Naive B cell (primary cell): ENCODE results near the gene MELTF. TPM values are rescaled to one million over a fixed set of nuclear protein-coding genes. Genes with fewer than 3 reads are reported as not detected.
A peak's percentile ranks its signal among the peaks of the same experiment; 100 is the strongest.

Source experiments
- ATAC-seq, 2 donors: fragments of 150-1000 bp; cut with Tn5 transposase; 2 replicates each; pipeline ENCODE4 v1.10.0; 2021; ENCODE audit warnings: low read depth in 2 of 2, mild to moderate bottlenecking in 2 of 2, moderate library complexity in 2 of 2
- DNase-seq: peaks from one replicate; pipeline ENCODE4 v3.0.0; 2022
- H3K27ac Mint-ChIP-seq, 6 donors: one replicate each; pipeline ENCODE4 v1.8.0; 2020 to 2022; ENCODE audit warnings: mild to moderate bottlenecking in 6 of 6, mixed read lengths in 6 of 6, moderate library complexity in 5 of 6, inconsistent platforms in 2 of 6
- H3K27me3 Mint-ChIP-seq, 3 donors: one replicate each; pipeline ENCODE4 v1.8.0; 2021 to 2022; ENCODE audit warnings: mixed read lengths in 3 of 3, mild to moderate bottlenecking in 1 of 3
- H3K36me3 Mint-ChIP-seq, 2 donors: one replicate each; pipeline ENCODE4 v1.8.0; 2020 to 2022; ENCODE audit warnings: mixed read lengths in 2 of 2, inconsistent platforms in 1 of 2, mild to moderate bottlenecking in 1 of 2
- H3K4me1 Mint-ChIP-seq, 3 donors: one replicate each; pipeline ENCODE4 v1.8.0; 2020 to 2022; ENCODE audit warnings: mixed read lengths in 3 of 3, inconsistent platforms in 1 of 3, mild to moderate bottlenecking in 1 of 3, moderate library complexity in 1 of 3
- H3K4me3 Mint-ChIP-seq, 8 donors: one replicate each; pipeline ENCODE4 v1.8.0; 2020 to 2022; ENCODE audit warnings: mild to moderate bottlenecking in 8 of 8, mixed read lengths in 8 of 8, moderate library complexity in 8 of 8, inconsistent platforms in 2 of 8
- H3K9me3 Mint-ChIP-seq, 7 donors: one replicate each; pipeline ENCODE4 v1.8.0; 2020 to 2022; ENCODE audit warnings: mixed read lengths in 7 of 7, mild to moderate bottlenecking in 5 of 7, inconsistent platforms in 2 of 7, moderate library complexity in 1 of 7
- polyA plus RNA-seq, 6 donors: library from polyadenylated mRNA; unstranded; fragments of 300-500 nt; fragmentation: Illumina TruSeq; gene quantifications; one replicate each; pipeline ENCODE4 v1.2.3, GENCODE V29; 2021; ENCODE audit warnings: low read depth in 6 of 6

Gene MELTF
- polyA plus RNA-seq, 6 donors from 2014 or later: 0.61 TPM; not detected in 5

DNA sequence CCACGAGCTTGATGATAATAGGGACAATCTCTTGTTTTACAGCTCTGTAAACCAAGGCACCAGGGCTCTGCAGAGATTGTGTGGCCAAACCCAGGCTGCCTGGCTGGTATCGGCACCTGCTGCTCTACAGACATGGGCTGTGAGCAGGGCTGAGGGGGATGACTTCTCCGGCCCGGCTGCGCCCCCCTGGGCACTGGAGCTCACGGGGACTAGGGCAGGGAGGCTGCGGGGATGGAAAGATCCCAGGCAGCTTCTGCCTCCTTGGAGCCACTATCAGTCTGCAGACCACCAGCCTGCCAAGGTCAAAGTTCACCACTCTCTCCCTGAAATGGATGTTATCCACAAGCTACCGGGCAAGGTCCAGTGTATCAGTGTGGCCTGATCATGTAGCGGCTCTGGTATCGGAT is 39.0 kb downstream of the MELTF start:
- no peaks in the 10 kb centered on the region for H3K36me3 Mint-ChIP-seq
- H3K9me3 Mint-ChIP-seq: peaks cover 0 to 2% (median 0%) of the 10 kb centered on the region in 7 donors
- DNase-seq (no peak), ATAC-seq (no peak)
- H3K4me1 Mint-ChIP-seq: no peaks in the 10 kb centered on the region
- H3K27ac Mint-ChIP-seq: no peak overlapping the region
- H3K4me3 Mint-ChIP-seq: no peak overlapping the region
- H3K27me3 Mint-ChIP-seq: peaks cover 0 to 17% (median 16%) of the 10 kb centered on the region in 3 donors

DNA sequence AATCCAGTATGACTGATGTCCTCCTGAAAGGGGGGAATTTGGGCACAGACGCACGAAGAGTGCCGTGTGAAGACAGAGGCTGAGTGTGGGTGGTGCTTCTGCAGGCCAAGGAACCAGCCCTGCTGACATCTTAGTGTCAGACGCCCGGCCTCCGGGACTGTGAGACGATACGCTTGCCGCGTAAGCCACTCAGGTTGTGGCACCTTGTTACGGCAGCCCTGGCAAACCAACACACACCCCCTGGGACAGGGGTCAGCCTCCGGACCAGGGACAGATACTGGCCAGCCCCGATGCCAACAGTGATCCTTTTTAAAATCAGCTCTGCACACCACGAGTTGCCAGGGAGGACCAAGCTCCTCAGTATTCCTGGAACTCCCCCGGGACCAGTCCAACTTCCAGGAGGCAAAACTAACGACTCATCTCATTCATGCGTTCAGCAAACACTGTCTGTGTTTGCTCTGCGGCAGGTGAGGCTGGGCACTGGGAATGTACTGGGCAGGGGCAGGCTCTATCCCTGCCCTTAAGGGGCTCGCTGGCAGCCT is 39.8 kb downstream of the MELTF start:
- no peak overlapping the region for H3K4me3 Mint-ChIP-seq
- no peak for DNase-seq
- peaks cover 0 to 2% (median 0%) of the 10 kb centered on the region in 7 donors for H3K9me3 Mint-ChIP-seq
- ATAC-seq: no peak
- H3K4me1 Mint-ChIP-seq: no peaks in the 10 kb centered on the region
- H3K27me3 Mint-ChIP-seq: peaks cover 4 to 23% (median 22%) of the 10 kb centered on the region in 3 donors
- H3K27ac Mint-ChIP-seq: no peak overlapping the region
- no peaks in the 10 kb centered on the region for H3K36me3 Mint-ChIP-seq

DNA sequence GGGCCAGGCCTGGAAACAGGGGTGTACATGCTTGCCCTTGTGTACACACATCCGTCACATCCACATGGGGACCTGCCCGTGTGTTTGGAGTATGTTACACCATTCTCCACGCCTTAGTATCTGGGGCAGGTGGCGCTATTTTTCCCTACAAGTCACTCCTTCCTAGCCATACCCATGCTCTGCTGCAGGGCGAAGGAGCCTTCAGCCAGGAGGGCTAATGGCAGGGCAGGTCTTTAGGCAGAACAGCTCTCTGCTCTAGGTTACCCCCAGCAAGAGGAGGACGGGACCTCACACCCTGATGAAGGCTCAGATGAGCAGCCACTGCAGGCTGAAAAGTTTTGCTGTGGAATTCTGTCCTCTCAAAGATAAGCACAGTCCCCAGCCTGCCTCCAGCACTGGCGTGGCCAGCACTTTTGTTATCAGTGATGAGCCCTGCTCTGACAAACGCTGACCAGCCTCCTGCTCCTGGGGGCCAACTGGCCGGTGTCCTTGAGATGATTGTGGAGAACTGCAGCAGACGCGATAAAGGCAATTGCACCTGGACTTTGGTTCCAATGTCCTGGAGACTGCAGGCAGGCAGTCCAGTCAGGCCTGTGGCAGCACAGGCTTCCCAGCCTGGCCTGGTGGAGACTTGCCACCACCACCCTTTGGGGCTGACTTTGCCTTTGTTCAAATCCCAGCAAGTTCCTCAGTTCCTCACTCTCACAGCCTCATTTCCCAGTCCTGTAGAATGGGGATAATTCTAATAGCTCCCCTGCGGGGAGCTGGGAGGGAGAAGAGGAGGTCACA is 41.2 kb downstream of the MELTF start:
- H3K9me3 Mint-ChIP-seq: peaks cover 0 to 12% (median 5%) of the 10 kb centered on the region in 7 donors
- no peak for ATAC-seq

DNA sequence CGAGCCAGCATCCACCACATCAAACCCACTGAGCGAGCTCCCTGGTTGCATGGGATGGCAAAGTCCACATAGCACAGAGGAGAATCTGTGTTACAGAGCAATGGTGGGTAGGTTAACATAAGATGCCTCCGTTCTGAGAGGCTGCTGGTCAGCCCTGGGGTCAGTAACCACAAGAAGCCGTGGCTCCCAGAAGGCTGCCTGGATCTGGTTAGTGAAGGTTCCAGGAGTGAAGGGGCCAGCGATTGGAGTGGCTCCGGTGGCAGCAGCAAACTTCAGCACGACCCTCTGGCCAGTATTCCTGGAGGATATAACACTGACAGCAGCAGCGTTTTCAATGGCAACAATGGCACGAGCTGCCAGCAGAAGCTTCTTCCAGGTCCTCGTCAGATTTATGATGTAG is 42.6 kb downstream of the MELTF start:
- H3K36me3 Mint-ChIP-seq: peaks cover 0 to 8% of the 10 kb centered on the region in 2 donors
- DNase-seq (no peak), ATAC-seq (no peak)
- peaks cover 0 to 20% (median 11%) of the 10 kb centered on the region in 7 donors for H3K9me3 Mint-ChIP-seq
- H3K4me3 Mint-ChIP-seq: no peak overlapping the region
- no peaks in the 10 kb centered on the region for H3K4me1 Mint-ChIP-seq
- H3K27me3 Mint-ChIP-seq: peaks cover 8 to 38% (median 31%) of the 10 kb centered on the region in 3 donors
- H3K27ac Mint-ChIP-seq: no peak overlapping the region

More for the DNA sequence above, 41.2 kb downstream of the MELTF start:
- no peak overlapping the region for H3K27ac Mint-ChIP-seq
- H3K36me3 Mint-ChIP-seq: peaks cover 0 to 4% of the 10 kb centered on the region in 2 donors
- DNase-seq: no peak
- H3K4me1 Mint-ChIP-seq: no peaks in the 10 kb centered on the region
- H3K4me3 Mint-ChIP-seq: no peak overlapping the region
- peaks cover 8 to 34% (median 31%) of the 10 kb centered on the region in 3 donors for H3K27me3 Mint-ChIP-seq

DNA sequence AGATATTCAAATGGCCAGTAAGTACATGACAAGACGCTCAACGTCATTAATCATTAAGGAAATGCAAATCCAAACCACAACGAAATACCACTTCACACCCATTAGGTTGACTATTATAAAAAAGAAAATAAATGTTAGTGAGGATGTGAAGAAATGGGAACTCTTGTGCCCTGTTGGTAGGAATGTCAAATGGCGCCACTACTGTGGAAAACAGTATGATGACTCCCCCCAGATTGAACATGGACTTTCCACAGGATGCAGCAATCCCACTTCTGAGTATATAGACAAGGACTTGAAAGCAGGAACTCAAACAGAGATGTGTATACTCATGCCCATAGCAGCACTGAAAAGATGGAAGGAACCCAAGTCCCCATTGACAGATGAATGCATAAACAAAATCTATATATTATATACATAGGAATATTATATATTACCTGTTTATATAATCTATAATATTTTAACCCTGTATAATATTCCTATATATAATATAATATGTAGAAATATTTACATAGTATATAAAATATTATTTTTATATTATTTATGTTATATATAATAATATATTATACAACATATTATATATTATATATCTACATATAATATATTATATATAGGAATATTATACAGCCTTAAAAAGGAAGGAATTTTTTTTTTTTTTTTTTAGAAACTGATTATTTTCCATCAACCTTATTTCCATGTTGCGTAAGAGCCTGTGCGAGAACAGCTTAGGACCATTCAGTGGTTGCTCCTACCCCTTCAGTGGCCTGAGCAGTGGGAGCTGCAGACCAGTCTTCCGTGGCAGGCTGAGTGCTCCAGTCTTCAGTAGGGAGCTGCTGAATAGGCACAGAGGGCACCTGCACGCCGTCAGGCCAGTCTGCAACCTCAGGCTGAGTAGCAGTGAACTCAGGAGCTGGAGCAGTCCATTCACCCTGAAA is 43.4 kb downstream of the MELTF start:
- Mint-ChIP-seq H3K4me1 (no peaks in the 10 kb centered on the region), H3K27me3 (peaks cover 14 to 38% (median 31%) of the 10 kb centered on the region in 3 donors), H3K36me3 (peaks cover 0 to 8% of the 10 kb centered on the region in 2 donors), H3K9me3 (peaks cover 0 to 26% (median 15%) of the 10 kb centered on the region in 7 donors), H3K4me3 (no peak overlapping the region), H3K27ac (peak overlapping the region in 1 of 6 donors; percentile 42)
- DNase-seq (no peak), ATAC-seq (no peak)

DNA sequence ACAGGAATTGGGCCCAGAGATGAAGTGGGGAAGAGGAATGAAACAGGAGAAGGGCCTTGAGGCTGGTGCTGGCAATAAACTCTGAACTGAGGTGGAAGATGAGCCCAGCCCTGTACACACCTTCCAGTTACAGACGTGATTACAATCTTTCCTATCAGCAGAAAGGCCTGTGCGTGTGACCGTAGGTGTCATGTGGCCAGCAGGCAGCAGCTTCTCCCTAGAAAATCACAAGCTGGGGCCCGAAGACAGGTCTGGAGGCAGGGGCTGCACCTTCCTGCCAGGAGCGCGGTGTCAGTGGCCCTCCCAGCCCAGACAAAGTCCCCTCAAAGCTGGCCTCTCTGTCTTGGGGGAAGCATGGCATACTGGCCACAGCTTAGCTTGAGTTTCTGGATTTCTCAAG is 44.3 kb downstream of the MELTF start:
- Mint-ChIP-seq H3K36me3 (peaks cover 0 to 8% of the 10 kb centered on the region in 2 donors), H3K4me1 (no peaks in the 10 kb centered on the region), H3K9me3 (peaks cover 0 to 26% (median 15%) of the 10 kb centered on the region in 7 donors), H3K4me3 (no peak overlapping the region), H3K27me3 (peaks cover 14 to 38% (median 31%) of the 10 kb centered on the region in 3 donors), H3K27ac (no peak overlapping the region)
- ATAC-seq (no peak), DNase-seq (no peak)

DNA sequence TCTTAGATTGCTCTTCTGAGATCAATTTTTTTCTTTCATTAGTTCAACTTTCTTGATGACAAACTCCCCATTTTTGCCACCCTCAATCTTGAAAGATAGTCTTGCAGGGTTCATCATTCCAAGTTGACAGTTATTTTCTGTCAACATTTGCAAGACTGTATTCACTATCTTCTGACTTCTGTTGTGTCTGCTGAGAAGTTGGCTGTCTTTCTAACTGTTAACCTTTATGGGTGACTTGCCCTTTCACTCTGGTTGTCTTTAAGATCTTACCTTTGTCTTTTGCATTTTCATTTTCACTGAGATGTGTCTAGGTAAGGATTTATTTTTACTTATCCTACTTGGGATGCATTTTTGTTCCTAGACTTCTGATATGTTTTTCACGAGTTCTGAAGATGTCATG is 46.4 kb downstream of the MELTF start:
- ATAC-seq (no peak), DNase-seq (no peak)
- Mint-ChIP-seq H3K27me3 (peaks cover 20 to 38% (median 27%) of the 10 kb centered on the region in 3 donors), H3K4me3 (no peak overlapping the region), H3K4me1 (peaks cover 0 to 7% (median 5%) of the 10 kb centered on the region in 3 donors), H3K36me3 (peaks cover 0 to 8% of the 10 kb centered on the region in 2 donors), H3K9me3 (peaks cover 0 to 26% (median 15%) of the 10 kb centered on the region in 7 donors), H3K27ac (no peak overlapping the region)

DNA sequence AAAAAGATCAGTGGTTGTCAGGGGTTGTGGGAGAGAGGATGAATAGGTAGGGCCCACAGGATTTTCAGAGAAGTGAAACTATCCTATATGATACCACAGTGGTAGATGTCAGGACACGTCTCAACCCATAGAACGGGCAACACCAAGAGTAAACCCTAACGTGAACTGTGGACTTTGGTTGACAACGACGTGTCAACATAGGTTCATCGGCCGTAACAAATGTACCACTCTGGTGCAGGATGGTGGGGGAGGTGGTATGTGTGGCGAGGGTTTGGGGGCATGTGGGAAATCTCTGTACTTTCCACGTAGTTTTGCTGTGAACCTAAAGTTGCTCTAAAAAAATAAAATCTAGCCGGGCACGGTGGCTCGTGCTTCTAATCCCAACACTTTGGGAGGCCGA is 48.0 kb downstream of the MELTF start:
- peaks cover 20 to 24% (median 21%) of the 10 kb centered on the region in 3 donors for H3K27me3 Mint-ChIP-seq
- H3K4me3 Mint-ChIP-seq: no peak overlapping the region
- peaks cover 0 to 7% (median 5%) of the 10 kb centered on the region in 3 donors for H3K4me1 Mint-ChIP-seq
- ATAC-seq: no peak
- H3K27ac Mint-ChIP-seq: peak overlapping the region in 1 of 6 donors; percentile 49
- DNase-seq: no peak
- peaks cover 0 to 26% (median 15%) of the 10 kb centered on the region in 7 donors for H3K9me3 Mint-ChIP-seq
- H3K36me3 Mint-ChIP-seq: peaks cover 0 to 8% of the 10 kb centered on the region in 2 donors

DNA sequence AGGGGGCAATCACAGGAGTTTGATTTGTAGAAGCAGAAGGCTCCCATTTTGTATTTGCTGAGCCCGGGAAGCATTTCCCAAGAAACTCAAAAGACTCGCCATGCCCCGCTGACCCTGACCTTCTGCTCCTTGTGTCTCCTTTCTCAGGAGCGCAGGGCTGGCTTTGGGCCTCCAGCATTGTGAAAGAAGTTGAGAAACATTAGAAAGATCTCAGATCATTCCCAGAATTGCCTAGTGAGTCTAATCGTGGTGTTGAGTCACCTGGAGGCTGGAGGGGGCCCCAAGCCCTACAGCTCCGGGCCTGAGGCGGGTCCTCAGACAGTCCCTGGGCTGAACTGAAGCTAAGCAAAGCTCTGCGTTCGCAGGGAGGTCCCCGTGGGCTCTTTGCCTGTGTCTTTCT is 50.1 kb downstream of the MELTF start:
- H3K36me3 Mint-ChIP-seq: peaks cover 0 to 8% of the 10 kb centered on the region in 2 donors
- H3K4me3 Mint-ChIP-seq: no peak overlapping the region
- H3K27me3 Mint-ChIP-seq: peaks cover 15 to 19% (median 16%) of the 10 kb centered on the region in 3 donors
- no peak for DNase-seq
- peaks cover 0 to 26% (median 14%) of the 10 kb centered on the region in 7 donors for H3K9me3 Mint-ChIP-seq
- no peak overlapping the region for H3K27ac Mint-ChIP-seq
- ATAC-seq: no peak
- peaks cover 0 to 7% (median 5%) of the 10 kb centered on the region in 3 donors for H3K4me1 Mint-ChIP-seq

DNA sequence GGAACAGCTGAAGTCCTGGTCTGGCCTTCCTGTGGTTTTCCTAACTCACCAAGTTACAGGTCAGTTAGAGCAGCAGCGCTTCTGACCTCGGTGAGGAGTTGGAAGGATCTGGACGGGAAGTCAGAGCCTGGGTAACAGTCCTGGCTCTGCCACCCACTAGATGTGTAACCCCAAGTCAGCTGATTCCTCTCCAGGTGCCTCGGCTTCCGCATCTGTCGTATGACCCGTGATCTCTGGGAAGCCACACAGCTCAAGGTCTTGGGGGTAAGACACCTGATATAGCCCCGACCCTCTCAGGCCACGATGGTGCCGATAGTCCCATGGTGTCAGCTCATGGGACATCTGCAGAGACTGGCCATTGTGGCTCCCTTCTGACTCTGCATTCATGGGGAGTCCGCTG is 52.7 kb downstream of the MELTF start:
- DNase-seq: no peak
- H3K9me3 Mint-ChIP-seq: peaks cover 0 to 6% (median 3%) of the 10 kb centered on the region in 7 donors
- H3K27ac Mint-ChIP-seq: peak overlapping the region in 1 of 6 donors; percentile 85
- H3K36me3 Mint-ChIP-seq: no peaks in the 10 kb centered on the region
- ATAC-seq: no peak
- H3K4me3 Mint-ChIP-seq: peak overlapping the region in 1 of 8 donors; percentile 30
- peaks cover 6 to 15% (median 12%) of the 10 kb centered on the region in 3 donors for H3K27me3 Mint-ChIP-seq
- peaks cover 0 to 7% (median 5%) of the 10 kb centered on the region in 3 donors for H3K4me1 Mint-ChIP-seq

DNA sequence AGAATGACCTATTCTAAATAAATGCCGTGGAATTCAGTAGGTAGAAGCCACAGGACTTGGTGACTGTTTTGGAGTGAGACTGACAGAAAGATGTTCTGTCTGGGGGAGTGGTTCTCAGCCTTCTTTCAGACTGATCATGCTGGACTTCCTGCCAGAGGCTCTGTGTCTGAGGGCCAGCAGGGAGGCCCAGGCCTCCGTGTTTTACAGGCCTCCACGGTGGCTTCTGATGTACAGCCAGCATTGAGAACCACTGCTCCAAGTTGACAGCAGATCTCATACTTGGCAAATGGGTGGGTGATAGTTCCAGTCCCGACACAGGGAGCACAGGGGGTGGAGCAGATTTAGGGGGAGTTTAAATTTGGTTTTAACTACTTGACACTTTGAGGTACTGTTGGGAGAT is 54.3 kb downstream of the MELTF start:
- H3K36me3 Mint-ChIP-seq: no peaks in the 10 kb centered on the region
- no peaks in the 10 kb centered on the region for H3K9me3 Mint-ChIP-seq
- ATAC-seq (no peak), DNase-seq (no peak)
- no peak overlapping the region for H3K27ac Mint-ChIP-seq
- H3K4me1 Mint-ChIP-seq: peaks cover 5 to 14% (median 8%) of the 10 kb centered on the region in 3 donors
- H3K27me3 Mint-ChIP-seq: peaks cover 6 to 16% (median 15%) of the 10 kb centered on the region in 3 donors
- H3K4me3 Mint-ChIP-seq: peak overlapping the region in 1 of 8 donors; percentile 41

DNA sequence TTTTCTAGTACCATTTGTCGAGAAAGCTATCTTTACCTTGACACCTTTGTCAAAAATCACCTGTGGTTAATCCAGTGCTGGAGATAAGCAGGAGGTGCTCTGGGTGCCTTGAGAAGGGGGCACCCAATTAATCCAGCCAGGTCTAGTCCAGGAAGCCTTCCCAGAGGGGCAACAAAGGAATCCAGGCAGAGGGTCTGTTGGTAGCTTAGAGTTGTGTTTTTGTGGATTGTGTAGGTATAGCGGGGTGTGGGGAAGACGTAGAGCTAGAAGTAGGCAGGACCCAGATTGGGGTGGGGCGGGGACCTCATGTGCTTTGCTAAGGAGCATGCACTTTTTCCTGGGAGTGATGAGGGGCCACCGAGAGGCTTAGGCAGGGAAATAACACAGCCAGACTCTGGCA is 55.0 kb downstream of the MELTF start:
- peaks cover 6 to 16% (median 15%) of the 10 kb centered on the region in 3 donors for H3K27me3 Mint-ChIP-seq
- DNase-seq: no peak
- H3K4me1 Mint-ChIP-seq: peaks cover 8 to 17% (median 9%) of the 10 kb centered on the region in 3 donors
- no peak for ATAC-seq
- no peak overlapping the region for H3K27ac Mint-ChIP-seq
- H3K9me3 Mint-ChIP-seq: no peaks in the 10 kb centered on the region
- no peaks in the 10 kb centered on the region for H3K36me3 Mint-ChIP-seq
- H3K4me3 Mint-ChIP-seq: peak overlapping the region in 1 of 8 donors; percentile 30
